GM21786 (cell line): ENCODE results near the gene MECP2.

Source experiments
- ATAC-seq: cut with Tn5 transposase; IDR thresholded peaks from one replicate; pipeline ENCODE4 v1.9.1; 2021; ENCODE audit not compliant: unreplicated experiment

MECP2 gene

GRCh38 chrX:154064637-154065435, 32.7 kb downstream of the MECP2 start:
- no peak for ATAC-seq

GRCh38 chrX:154063234-154063633, 34.3 kb downstream of the MECP2 start:
- ATAC-seq: no peak

- ATAC-seq: no peak
Measured at GRCh38 chrX:154061801-154062200, 35.7 kb downstream of the MECP2 start.

GRCh38 chrX:154059729-154060245, 37.7 kb downstream of the MECP2 start:
- no peak for ATAC-seq

DNA sequence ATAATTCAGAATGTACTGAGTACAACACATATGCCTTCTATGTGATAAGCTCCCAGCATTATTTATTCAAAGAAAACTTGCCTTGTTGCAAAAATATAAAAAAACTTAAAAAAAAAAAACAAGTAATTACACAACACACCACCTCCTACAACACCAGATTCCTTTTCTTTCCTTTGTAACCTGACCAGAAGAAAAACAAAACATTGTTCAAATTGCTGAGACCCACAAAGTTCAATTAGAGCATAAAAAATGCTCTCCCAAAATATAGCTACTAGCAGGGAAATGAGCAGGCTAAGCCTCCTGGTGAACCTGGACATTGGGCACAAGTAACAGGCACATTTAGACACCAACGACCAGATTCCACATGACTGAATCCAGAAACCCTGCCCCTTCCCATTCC, 38.3 kb downstream of the MECP2 start:
- no peak for ATAC-seq

DNA sequence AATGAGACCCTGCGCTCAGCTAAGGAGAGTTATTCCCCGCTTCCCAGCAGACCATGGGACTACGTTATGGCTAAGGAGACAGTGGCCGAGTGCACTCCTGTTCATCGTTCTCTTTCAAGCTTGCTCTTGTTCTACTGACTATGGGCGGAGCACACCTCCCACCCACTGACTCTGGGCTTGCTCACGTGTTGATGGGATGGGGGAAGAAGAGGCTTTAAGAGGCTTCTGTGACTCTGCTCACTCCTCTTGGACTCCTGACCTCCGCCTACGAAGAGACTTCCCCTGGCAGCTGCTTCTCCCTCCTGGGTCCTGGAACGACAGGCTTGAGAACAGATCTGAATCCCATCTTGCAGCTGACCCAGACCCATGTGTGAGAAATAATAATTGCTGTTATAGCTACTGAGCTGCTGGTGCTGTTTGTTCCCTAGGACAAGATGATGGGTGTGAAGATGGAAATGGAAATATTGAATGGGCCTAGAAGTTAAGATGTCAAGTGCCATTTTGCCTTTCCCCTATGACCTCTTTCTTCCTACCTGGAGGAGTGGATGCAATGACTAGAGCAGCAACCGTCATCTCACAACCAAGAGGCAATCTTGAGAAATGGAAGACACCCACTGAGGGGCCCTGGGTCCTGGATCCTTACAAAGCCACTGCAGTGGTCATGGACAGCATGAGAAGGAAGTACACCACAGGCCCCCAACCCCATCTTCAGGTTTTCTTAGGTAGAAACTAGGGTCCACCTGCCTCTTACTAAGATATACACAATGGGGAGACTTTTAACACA, 39.1 kb downstream of the MECP2 start:
- ATAC-seq: no peak

GRCh38 chrX:154057791-154058190, 39.7 kb downstream of the MECP2 start:
- ATAC-seq: no peak

DNA sequence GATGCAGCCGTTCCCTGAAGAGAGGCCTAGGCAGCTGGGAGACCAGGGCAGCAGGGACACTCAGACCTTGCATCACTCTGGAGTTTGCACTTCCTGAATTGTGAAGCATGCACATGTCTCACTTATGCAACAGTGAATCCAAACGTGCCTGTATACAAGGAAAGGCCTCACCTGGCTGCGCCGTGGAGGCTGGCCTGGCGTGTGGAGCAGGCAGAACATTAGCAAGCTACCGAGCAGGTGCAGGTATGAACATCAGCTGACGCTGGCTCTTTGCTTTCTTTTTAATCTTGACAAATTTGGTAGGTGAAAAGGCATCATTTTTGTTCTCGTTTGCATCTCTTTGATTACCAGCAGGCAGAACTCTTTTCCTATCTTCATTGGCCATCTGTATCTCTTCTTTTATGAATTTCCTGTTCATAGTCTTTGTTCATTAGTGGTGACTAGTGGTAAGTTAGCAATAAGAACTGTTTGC, 40.7 kb downstream of the MECP2 start:
- no peak for ATAC-seq

DNA sequence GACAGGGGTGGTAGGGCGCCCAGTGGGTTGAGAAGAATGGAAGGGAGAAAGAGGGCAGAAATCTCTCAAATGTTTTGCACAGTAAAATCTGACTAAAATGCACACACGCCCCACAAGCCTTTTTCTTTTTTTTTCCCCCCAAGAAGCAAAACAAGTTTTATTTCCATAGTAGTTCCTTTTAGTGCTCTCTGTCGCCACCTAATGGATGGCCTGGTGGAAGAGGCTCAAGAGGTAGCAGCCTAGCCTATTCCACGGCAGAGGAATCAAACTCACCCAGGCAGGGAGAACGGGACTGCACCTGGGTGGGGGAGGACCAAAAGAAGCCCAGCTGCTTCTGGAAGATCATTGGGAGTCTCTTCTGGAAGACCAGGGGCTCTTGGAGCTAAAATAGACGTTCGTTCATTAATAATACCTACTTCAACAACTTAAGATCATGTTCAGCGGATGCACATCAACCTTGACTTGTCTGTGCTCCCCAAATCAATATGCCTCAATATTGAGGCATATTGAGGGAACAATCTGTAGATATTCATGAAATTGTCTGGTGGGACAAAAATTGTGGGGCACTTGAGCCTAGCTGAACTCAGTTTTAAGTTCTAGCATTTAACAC, 46.2 kb downstream of the MECP2 start:
- ATAC-seq: no peak

DNA sequence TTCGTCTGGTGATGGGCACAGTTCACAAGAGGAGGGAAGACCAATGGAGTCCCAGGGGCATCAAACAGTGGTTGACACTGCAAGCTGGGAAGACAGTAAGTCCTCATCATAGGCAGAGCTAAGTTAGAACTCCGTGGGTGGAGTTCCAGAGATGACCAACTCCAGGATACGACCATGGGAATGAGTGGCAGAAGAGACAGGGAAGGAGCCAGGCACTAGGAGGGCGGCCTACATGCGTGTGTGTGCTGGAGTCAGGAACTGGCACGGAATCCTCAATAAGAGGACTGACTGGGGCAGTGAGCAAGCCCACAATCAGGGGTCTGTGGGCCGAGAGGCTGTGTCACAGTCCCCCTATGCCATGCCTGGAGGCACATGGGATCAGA, 47.4 kb downstream of the MECP2 start:
- ATAC-seq: no peak

DNA sequence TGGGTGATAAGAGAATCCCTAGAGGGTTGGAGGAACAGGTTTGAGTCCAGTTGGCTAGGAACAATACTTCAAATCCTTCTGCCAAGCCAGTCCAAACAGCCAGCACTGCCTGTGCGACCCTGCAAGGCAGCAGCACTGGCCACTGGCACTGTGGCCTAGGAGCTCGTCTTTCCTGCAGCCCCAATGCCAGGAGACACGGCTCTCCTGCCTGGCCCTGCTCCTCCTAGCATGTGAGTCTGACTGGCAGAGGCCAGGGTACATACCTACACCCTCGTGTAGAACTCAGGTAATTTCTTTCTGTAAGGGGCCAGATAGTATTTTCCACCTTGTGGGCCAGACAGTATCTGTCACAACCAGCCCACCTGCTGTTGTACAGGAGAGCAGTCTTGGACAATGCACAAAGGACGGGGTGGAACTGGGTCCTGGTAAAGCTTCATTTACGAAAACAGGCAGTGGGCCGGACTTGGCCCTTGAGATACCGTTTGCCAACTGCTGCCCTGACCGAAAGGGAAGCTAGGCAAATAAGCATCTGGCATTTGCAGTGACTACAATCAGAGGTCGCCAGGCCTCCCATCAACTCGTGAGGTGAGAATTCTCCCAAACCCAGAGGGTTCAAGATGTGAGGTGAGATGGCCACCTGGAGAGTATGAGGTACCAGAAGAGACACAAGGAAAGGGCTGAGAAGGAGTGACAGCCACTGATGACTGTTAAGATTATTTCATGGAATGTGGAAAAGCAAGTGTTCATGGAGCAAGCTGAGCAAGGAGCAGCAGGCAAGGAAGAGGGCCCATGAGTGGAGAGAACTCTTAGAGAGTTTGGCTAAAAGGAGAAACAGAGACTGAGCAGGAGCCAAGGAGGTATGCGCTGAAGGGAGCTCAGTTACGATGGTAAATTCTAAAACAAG, 48.1 kb downstream of the MECP2 start:
- ATAC-seq: no peak

DNA sequence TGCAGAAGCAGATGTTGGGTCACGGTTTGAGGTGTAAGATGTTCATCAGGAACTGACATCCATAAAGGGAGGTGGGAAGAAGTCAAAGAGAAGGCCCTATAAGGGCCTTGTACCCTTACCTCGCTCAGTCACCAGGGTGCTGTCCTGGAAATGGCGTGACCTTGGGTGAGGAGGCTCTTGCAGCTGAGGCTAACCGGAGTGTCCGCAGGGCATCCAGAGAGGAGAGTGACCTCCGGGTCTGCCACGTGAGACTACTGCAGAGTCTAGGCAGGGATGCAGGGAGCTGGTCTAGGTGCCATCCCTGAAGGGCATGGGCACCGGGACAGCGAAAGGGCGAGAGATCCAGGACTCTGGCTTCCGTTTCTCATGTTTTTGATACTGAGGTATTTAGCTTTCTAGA, 49.1 kb downstream of the MECP2 start:
- no peak for ATAC-seq

GRCh38 chrX:154046940-154047610, 50.4 kb downstream of the MECP2 start:
- ATAC-seq: no peak

DNA sequence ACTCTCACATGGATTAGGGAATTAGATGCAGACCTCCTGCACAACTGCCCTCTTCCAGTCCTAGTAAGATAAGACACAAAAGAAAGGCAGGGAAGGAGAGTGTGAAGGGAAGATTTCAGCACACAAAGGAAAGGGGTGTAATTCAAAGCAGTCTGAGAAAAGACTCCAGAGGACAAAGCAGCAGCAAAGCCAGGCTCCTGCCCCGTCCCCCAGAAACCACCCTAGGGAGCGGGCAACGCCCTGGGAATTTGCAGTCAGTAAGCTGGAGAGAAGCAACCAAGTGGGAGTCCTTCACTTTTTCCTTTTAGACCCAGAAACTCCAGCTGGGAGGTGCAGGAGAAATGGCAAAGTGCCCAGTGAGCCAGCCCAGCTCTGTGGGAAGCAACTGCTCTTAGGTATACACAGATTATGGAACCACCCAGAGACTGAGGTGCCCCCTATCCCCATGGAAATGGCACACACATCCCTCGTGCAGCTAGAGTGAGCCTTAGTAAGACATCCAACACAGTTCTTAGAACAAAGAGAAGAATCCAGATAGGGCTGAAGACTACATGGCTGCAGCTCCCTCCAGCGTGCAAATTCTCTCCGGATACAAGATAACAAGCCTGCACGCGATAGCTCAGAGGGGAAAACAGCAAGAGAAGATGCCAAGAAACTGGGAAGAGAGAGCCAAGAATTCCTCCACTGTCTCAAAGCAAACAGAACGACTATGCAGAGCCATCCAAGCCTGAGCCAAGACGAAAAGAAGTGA, 51.3 kb downstream of the MECP2 start:
- ATAC-seq: no peak

DNA sequence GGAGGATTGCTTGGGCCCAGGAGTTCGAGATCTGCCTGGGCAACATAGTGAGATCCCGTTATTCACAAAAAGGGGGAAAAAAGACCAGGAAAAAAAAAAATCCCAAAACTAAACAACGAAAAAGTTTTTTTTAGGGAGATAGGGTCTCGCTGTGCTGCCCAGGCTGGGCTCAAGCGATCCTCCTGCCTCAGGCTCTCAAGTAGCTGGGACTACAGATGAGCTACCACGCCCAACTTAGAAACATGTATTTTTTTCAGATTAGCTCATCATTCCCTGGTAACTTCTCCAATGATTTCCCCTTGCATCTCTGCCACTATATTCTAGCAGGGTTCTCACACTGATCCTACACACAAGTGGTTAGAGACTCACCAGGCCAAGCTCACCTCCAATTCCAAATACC, 53.4 kb downstream of the MECP2 start:
- no peak for ATAC-seq

- no peak for ATAC-seq
Measured at GRCh38 chrX:154043003-154043763, 54.3 kb downstream of the MECP2 start.

- ATAC-seq: no peak
Measured at GRCh38 chrX:154040863-154041262, 56.7 kb downstream of the MECP2 start.

DNA sequence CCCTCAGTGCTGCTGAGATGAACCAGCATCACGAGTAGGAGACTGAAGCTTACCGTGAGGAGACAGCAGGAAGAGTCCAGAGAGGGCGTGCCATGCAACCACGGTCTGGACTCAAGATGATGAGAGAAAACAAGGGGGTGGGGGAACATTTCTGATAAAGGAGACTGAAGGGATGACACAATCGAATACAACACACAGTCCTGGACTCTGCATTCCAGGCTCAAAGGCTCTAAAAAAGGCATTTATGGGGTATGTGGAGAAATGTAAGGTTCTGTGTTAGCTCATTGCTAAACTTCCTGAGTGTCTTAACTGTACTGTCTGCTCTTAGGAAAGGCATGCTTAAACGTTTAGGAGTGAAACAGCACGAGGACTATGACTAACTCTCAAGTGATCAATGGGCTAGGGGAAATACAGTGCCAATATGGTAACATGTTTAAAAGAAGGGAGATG, 57.2 kb downstream of the MECP2 start:
- ATAC-seq: no peak

- ATAC-seq: no peak
Measured at GRCh38 chrX:154039577-154039976, 57.9 kb downstream of the MECP2 start.
